Measurements from ENCODE around the gene ELAVL4.

The ELAVL4 gene

GRCh38 chr1:50218344-50219120 lies 109.8 kb downstream of the ELAVL4 start:
- in situ Hi-C loops (cut with HindIII; ENCODE audit: low sequenced_read_pairs): no loop called here

GRCh38 chr1:50228871-50229384 lies 120.2 kb downstream of the ELAVL4 start:
- no peak overlapping the region for H3K4me3 ChIP-seq (ENCODE audit: low read depth, low read length)
- DNase-seq (ENCODE audit: low read depth, low spot score): no peak
- TF ChIP-seq, protein P1, sequence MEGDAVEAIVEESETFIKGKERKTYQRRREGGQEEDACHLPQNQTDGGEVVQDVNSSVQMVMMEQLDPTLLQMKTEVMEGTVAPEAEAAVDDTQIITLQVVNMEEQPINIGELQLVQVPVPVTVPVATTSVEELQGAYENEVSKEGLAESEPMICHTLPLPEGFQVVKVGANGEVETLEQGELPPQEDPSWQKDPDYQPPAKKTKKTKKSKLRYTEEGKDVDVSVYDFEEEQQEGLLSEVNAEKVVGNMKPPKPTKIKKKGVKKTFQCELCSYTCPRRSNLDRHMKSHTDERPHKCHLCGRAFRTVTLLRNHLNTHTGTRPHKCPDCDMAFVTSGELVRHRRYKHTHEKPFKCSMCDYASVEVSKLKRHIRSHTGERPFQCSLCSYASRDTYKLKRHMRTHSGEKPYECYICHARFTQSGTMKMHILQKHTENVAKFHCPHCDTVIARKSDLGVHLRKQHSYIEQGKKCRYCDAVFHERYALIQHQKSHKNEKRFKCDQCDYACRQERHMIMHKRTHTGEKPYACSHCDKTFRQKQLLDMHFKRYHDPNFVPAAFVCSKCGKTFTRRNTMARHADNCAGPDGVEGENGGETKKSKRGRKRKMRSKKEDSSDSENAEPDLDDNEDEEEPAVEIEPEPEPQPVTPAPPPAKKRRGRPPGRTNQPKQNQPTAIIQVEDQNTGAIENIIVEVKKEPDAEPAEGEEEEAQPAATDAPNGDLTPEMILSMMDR (IDR thresholded peaks at IDR 0.05; ENCODE audit: low read depth, low read length): no peak
- in situ Hi-C loops (cut with HindIII; ENCODE audit: low sequenced_read_pairs): no loop called here

More at GRCh38 chr1:50218344-50219120, 109.8 kb downstream of the ELAVL4 start:
- no peak overlapping the region for H3K4me3 ChIP-seq (ENCODE audit: low read depth, low read length)
- TF ChIP-seq, protein P1 (IDR thresholded peaks at IDR 0.05; ENCODE audit: low read depth, low read length): no peak
- DNase-seq (ENCODE audit: low read depth, low spot score): no peak

- DNase-seq (ENCODE audit: low read depth, low spot score): no peak
- in situ Hi-C loops (cut with HindIII; ENCODE audit: low sequenced_read_pairs): no loop called here
Observed at GRCh38 chr1:50231209-50231608, 122.5 kb downstream of the ELAVL4 start.

DNA sequence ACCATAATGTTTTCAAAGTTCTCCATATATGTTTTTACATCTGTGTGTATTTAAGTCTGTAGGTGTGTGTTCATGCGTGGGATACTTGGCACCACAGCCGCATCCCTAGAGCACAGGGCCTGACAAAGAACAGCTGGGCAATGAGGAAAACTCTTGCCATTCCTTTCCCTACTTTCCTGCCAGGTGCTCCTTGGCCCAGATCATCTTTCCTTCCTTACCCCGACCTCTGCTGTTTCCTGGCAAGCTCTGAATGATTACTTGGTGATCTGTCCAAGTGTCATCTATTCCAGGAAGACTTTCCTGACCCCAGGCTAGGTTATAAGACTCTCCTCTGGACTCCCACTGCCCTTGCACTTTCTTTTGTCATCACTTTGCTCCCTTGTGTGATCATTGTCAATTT lies 123.6 kb downstream of the ELAVL4 start:
- no peak for DNase-seq (ENCODE audit: low read depth, low spot score)
- TF ChIP-seq, protein P1 (IDR thresholded peaks at IDR 0.05; ENCODE audit: low read depth, low read length): no peak
- H3K4me3 ChIP-seq (ENCODE audit: low read depth, low read length): no peak overlapping the region
- in situ Hi-C loops (cut with HindIII; ENCODE audit: low sequenced_read_pairs): no loop called here

More at GRCh38 chr1:50231209-50231608, 122.5 kb downstream of the ELAVL4 start:
- TF ChIP-seq, protein P1 (IDR thresholded peaks at IDR 0.05; ENCODE audit: low read depth, low read length): no peak
- H3K4me3 ChIP-seq (ENCODE audit: low read depth, low read length): no peak overlapping the region

DNA sequence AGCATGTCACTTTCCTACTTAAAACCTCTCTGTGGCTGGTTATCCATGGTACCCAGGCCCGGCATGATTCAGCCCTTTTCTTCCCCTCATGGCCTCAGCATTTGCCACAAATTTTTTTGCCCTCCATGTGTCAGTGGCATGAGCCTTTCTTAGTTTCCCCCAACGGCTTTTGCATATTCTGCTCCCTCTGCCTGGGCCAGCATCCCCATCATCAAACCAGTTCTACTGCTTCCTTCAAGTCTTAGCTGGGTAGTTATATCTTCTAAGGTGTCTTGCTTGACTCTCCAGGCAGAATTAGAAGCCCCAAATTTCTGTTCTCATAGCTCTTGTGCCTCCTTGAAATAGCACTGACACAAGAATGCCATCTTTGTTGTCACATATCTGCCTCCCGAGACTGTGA lies 127.9 kb downstream of the ELAVL4 start:
- TF ChIP-seq, protein P1 (IDR thresholded peaks at IDR 0.05; ENCODE audit: low read depth, low read length): no peak
- H3K4me3 ChIP-seq (ENCODE audit: low read depth, low read length): no peak overlapping the region
- DNase-seq (ENCODE audit: low read depth, low spot score): no peak
- in situ Hi-C loops (cut with HindIII; ENCODE audit: low sequenced_read_pairs): no loop called here

DNA sequence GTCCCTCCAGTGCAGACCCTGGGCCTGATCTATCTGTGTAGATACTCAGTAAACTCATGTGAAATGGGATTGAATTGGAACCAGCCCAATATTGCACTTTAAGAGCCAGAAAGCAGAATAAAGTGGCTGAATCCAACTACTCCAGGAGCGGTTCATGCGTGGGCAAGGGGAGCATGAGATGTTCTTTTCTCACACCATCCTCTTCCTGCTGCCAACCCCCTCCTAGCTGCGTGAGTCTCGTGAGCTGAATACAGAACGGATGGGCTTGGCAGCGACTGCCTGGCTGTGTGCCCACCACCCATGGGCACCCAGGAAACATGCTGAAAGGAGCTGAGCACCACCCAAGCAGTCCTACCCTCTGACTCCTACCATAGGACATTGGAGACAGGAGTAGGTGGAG lies 128.3 kb downstream of the ELAVL4 start:
- in situ Hi-C loops (cut with HindIII; ENCODE audit: low sequenced_read_pairs): no loop called here
- H3K4me3 ChIP-seq (ENCODE audit: low read depth, low read length): no peak overlapping the region
- no peak for DNase-seq (ENCODE audit: low read depth, low spot score)
- TF ChIP-seq, protein P1 (IDR thresholded peaks at IDR 0.05; ENCODE audit: low read depth, low read length): no peak

Measured in astrocyte of the spinal cord (primary cell).